ENCODE measurements around the gene PRRC2B.
"Not testable (repeated sequence)": the region's sequence is repeated elsewhere in the genome, so short reads cannot be mapped to it uniquely, and the experiment has no call there.

PRRC2B gene

GRCh38 chr9:131470581-131470991, 76.7 kb downstream of the PRRC2B start:
- no peak for DNase-seq (ENCODE audit: low read depth)

GRCh38 chr9:131472085-131472484, 78.2 kb downstream of the PRRC2B start:
- not testable (repeated sequence) for DNase-seq (ENCODE audit: low read depth)

GRCh38 chr9:131473198-131473885, 79.5 kb downstream of the PRRC2B start:
- no peak for DNase-seq (ENCODE audit: low read depth)

GRCh38 chr9:131473891-131474290, 80.0 kb downstream of the PRRC2B start:
- DNase-seq (ENCODE audit: low read depth) = no peak

GRCh38 chr9:131474711-131475110, 80.8 kb downstream of the PRRC2B start:
- no peak for DNase-seq (ENCODE audit: low read depth)

GRCh38 chr9:131475111-131475955, 81.4 kb downstream of the PRRC2B start:
- no peak for DNase-seq (ENCODE audit: low read depth)

GRCh38 chr9:131475956-131476776, 82.3 kb downstream of the PRRC2B start:
- no peak for DNase-seq (ENCODE audit: low read depth)

- DNase-seq (ENCODE audit: low read depth) = no peak
Observed at GRCh38 chr9:131476777-131477345, 83.0 kb downstream of the PRRC2B start.

GRCh38 chr9:131477367-131477766, 83.5 kb downstream of the PRRC2B start:
- DNase-seq (ENCODE audit: low read depth) = no peak

- no peak for DNase-seq (ENCODE audit: low read depth)
Observed at GRCh38 chr9:131477816-131478419, 84.0 kb downstream of the PRRC2B start.

- DNase-seq (ENCODE audit: low read depth) = no peak
Observed at GRCh38 chr9:131478421-131478868, 84.6 kb downstream of the PRRC2B start.

- DNase-seq (ENCODE audit: low read depth) = no peak
Observed at GRCh38 chr9:131478911-131479310, 85.0 kb downstream of the PRRC2B start.

GRCh38 chr9:131480258-131480657, 86.4 kb downstream of the PRRC2B start:
- DNase-seq (ENCODE audit: low read depth) = no peak

GRCh38 chr9:131481441-131482342, 87.8 kb downstream of the PRRC2B start:
- no peak for DNase-seq (ENCODE audit: low read depth)

GRCh38 chr9:131482343-131483006, 88.6 kb downstream of the PRRC2B start:
- no peak for DNase-seq (ENCODE audit: low read depth)

GRCh38 chr9:131483319-131484050, 89.6 kb downstream of the PRRC2B start:
- DNase-seq (ENCODE audit: low read depth) = no peak

GRCh38 chr9:131484051-131484445, 90.2 kb downstream of the PRRC2B start:
- DNase-seq (ENCODE audit: low read depth) = no peak

- DNase-seq (ENCODE audit: low read depth) = no peak
Observed at GRCh38 chr9:131484560-131485185, 90.8 kb downstream of the PRRC2B start.

- no peak for DNase-seq (ENCODE audit: low read depth)
Observed at GRCh38 chr9:131485206-131485605, 91.3 kb downstream of the PRRC2B start.
